Activated B cell treated with CpG ODN at 0.5 μM for 24 hours (primary cell): ENCODE results near the gene MNT. TPM values are rescaled to one million over a fixed set of nuclear protein-coding genes. Genes with fewer than 3 reads are reported as not detected.
A peak's percentile ranks its signal among the peaks of the same experiment; 100 is the strongest.

Experiments used
- ATAC-seq: fragments of 200-7000 bp; cut with Tn5 transposase; one replicate; pipeline ENCODE4 v1.10.0; 2021; ENCODE audit warnings: low read depth, mild to moderate bottlenecking, moderate library complexity
- CTCF ChIA-PET: fragments of 350-600 bp; sonication (Branson Sonifier 250); formaldehyde crosslinking; loops from one replicate; lab custom pipeline; 2021; ENCODE audit warnings: antibody characterized with exemption; lab: Charles Lee
- POLR2A ChIA-PET: fragments of 350-600 bp; sonication (Branson Sonifier 250); formaldehyde crosslinking; loops from one replicate; lab custom pipeline; 2021; ENCODE audit warnings: antibody characterized with exemption; lab: Charles Lee
- DNase-seq: peaks from one replicate; pipeline ENCODE4 v3.0.0; 2022
- H3K27ac Mint-ChIP-seq: one replicate; pipeline ENCODE4 v1.8.0; 2020; ENCODE audit warnings: mixed read lengths
- H3K27me3 Mint-ChIP-seq: one replicate; pipeline ENCODE4 v1.8.0; 2021; ENCODE audit warnings: mixed read lengths
- H3K36me3 Mint-ChIP-seq: one replicate; pipeline ENCODE4 v1.8.0; 2021; ENCODE audit warnings: low read depth, mixed read lengths
- H3K4me1 Mint-ChIP-seq: one replicate; pipeline ENCODE4 v1.8.0; 2021; ENCODE audit warnings: mixed read lengths
- H3K4me3 Mint-ChIP-seq: one replicate; pipeline ENCODE4 v1.8.0; 2020; ENCODE audit warnings: mild to moderate bottlenecking, mixed read lengths
- H3K9me3 Mint-ChIP-seq: one replicate; pipeline ENCODE4 v1.8.0; 2020; ENCODE audit warnings: mixed read lengths
- intact Hi-C: fragments of 100-400 bp; cut with micrococcal nuclease; formaldehyde crosslinking; loops from one replicate; pipeline ENCODE4 v1.15.1; 2024
- total RNA-seq: library from RNA; stranded (reverse); gene quantifications from 2 replicates; pipeline ENCODE4 v1.2.3, GENCODE V29; 2022
- TF ChIP-seq, protein P1 (sequence below): fragments of 200-600 bp; IDR thresholded peaks from one replicate; pipeline ENCODE4 v1.8.0; 2022; ENCODE audit warnings: antibody characterized with exemption, mild to moderate bottlenecking

Gene MNT
- total RNA-seq, 1 donor from 2014 or later, result 31.3 TPM

DNA sequence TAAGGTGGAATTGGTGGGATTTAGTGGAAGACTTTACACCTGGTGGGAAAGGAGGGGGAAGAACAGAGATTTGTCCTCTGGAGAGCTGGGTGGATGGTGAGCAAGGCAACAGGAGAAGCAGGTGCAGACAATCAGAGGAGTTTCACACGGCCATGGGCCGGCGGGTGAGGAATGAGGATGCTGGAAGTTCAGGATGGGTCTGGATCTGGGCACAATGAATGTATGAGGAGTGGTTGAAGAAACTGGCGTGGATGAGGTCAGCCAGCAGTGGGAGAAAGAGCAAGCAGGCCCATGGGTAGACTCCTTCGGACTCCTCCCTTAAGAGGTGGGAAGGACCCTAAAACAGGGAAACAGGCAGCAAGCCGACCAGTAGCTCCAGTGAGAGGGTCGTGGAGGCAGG, 10.1 kb upstream of the MNT start:
- ChIA-PET POLR2A (interaction anchor here (1.1 to 1.5 kb wide), 3 partner anchors 19 to 28 kb away, joined by 3 to 4 read pairs (median 3); no protein-coding TSS in a partner anchor), CTCF (interaction anchor here (10.4 kb wide), 1 partner anchor 29 kb away, joined by 520 read pairs; no protein-coding TSS in a partner anchor)
- H3K4me3 Mint-ChIP-seq, result no peak overlapping the region
- no peaks in the 10 kb centered on the region for H3K9me3 Mint-ChIP-seq
- peak overlapping the region; percentile 8 for H3K27ac Mint-ChIP-seq
- H3K4me1 Mint-ChIP-seq, result no peaks in the 10 kb centered on the region
- H3K27me3 Mint-ChIP-seq, result no peaks in the 10 kb centered on the region
- ATAC-seq (no peak), DNase-seq (no peak)
- TF ChIP-seq, protein P1, sequence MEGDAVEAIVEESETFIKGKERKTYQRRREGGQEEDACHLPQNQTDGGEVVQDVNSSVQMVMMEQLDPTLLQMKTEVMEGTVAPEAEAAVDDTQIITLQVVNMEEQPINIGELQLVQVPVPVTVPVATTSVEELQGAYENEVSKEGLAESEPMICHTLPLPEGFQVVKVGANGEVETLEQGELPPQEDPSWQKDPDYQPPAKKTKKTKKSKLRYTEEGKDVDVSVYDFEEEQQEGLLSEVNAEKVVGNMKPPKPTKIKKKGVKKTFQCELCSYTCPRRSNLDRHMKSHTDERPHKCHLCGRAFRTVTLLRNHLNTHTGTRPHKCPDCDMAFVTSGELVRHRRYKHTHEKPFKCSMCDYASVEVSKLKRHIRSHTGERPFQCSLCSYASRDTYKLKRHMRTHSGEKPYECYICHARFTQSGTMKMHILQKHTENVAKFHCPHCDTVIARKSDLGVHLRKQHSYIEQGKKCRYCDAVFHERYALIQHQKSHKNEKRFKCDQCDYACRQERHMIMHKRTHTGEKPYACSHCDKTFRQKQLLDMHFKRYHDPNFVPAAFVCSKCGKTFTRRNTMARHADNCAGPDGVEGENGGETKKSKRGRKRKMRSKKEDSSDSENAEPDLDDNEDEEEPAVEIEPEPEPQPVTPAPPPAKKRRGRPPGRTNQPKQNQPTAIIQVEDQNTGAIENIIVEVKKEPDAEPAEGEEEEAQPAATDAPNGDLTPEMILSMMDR, result no peak
- peaks cover 28% of the 10 kb centered on the region for H3K36me3 Mint-ChIP-seq
- intact Hi-C loops, result no loop called here

DNA sequence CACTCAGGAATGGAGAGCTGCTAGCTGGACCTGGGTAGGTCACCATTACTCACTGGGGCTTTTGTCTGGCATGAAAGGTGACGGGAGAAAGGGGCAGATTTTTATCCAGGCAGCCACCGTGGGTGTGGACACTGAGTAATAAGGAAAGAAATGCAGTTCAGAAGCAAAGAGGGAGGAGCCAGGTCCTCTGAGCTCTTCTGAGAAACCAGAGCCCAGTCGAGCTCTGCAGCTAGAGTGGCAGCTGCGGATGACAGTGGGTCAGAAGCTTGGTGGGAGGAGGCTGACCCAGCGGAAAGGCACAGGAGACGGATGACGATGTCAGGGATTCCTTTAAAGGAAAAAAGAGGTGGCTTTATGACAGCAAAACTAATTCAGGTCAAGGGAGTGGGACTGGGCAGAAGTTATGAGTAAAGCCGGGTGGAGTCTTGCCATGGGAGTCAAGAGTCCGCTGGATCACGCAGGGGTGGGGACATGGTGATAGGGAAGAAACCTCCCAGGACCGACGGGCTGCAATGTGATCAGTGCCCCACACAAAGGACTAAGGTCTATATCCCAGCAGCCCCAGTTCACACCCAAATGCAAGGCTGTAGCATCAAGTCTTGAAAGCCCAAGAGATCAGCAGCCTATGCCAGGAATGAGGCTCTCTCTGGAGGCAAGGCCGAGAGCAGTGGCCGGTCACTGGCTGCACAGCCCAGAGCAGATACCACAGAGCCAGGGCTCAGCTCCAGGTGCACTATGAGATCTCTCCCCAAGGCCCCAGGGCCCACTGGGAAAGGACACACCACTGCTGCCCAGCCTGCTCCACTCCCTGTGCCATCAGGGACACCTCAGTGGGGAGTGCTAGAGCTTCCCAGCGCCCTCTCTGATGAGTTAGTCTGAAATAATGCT, 6.3 kb upstream of the MNT start:
- POLR2A ChIA-PET, result interaction anchor here (0.5 to 1.4 kb wide), 3 partner anchors 24 to 878 kb away, joined by 3 read pairs; no protein-coding TSS in a partner anchor
- Mint-ChIP-seq H3K9me3 (no peaks in the 10 kb centered on the region), H3K4me1 (peaks cover 8% of the 10 kb centered on the region), H3K4me3 (no peak overlapping the region), H3K27me3 (no peaks in the 10 kb centered on the region), H3K36me3 (peaks cover 16% of the 10 kb centered on the region), H3K27ac (no peak overlapping the region)
- CTCF ChIA-PET, result interaction anchor here (1.2 to 3.8 kb wide), 3 partner anchors 9 to 92 kb away, joined by 3 to 21 read pairs (median 12); no protein-coding TSS in a partner anchor
- DNase-seq, result no peak
- TF ChIP-seq, protein P1, result no peak
- intact Hi-C loops, result no loop called here
- no peak for ATAC-seq

DNA sequence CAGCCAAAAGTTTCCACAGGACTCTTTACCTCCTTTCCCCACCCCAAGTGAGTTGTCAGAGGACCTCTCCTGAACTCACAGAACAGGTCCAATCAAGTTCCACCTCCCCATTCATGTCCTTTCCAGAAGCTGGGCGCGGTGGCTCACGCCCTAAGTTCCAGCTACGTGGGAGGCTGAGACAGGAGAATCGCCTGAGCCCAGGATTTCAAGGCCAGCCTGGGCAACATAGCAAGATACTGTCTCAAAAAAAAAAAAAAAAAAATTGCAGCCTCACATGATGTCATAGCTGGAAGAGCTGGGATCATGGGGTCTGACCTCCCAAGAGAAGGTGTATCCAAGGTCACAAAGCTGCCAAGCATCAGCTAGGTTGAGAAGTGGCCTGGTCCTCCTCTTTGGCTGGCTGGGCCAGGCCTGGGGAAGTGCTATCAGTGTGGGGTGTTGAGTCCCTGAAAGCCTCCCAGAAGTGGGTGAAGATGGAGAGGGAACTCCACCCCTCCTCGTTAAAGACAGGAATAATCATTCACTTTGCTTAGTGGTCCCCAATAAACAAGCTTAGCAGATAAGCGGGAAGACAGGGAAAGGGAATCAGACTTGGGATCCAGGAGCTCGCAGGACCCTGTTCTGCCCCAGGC, 5.5 kb upstream of the MNT start:
- POLR2A ChIA-PET, result interaction anchor here (0.5 to 1.4 kb wide), 3 partner anchors 24 to 878 kb away, joined by 3 read pairs; no protein-coding TSS in a partner anchor
- Mint-ChIP-seq H3K9me3 (no peaks in the 10 kb centered on the region), H3K4me3 (no peak overlapping the region), H3K27ac (no peak overlapping the region), H3K4me1 (peaks cover 11% of the 10 kb centered on the region), H3K36me3 (peaks cover 21% of the 10 kb centered on the region), H3K27me3 (no peaks in the 10 kb centered on the region)
- ATAC-seq (no peak), DNase-seq (no peak)
- TF ChIP-seq, protein P1, result no peak
- intact Hi-C loops, result no loop called here
- CTCF ChIA-PET, result interaction anchor here (1.2 to 3.8 kb wide), 3 partner anchors 10 to 92 kb away, joined by 3 to 21 read pairs (median 12); no protein-coding TSS in a partner anchor

GRCh38 chr17:2405247-2405926, 4.5 kb upstream of the MNT start:
- Mint-ChIP-seq H3K4me1 (peaks cover 11% of the 10 kb centered on the region), H3K27me3 (no peaks in the 10 kb centered on the region), H3K9me3 (no peaks in the 10 kb centered on the region), H3K36me3 (peaks cover 15% of the 10 kb centered on the region), H3K4me3 (no peak overlapping the region), H3K27ac (no peak overlapping the region)
- ChIA-PET POLR2A (interaction anchor here (0.6 kb wide), 1 partner anchor 596 kb away, joined by 4 read pairs; no protein-coding TSS in a partner anchor), CTCF (interaction anchor here (3.8 kb wide), 1 partner anchor 22 kb away, joined by 21 read pairs; no protein-coding TSS in a partner anchor)
- no peak for DNase-seq
- ATAC-seq, result no peak
- TF ChIP-seq, protein P1, result no peak
- intact Hi-C loops, result no loop called here
